Activated gamma-delta T cell (primary cell): ENCODE data around the gene WWOX.

Experiments used
- DNase-seq: peaks from one replicate; lab custom pipeline; 2025; lab: John Stamatoyannopoulos, UW

WWOX gene

GRCh38 chr16:79100447-79100846 lies 1001.0 kb downstream of the WWOX start:
- DNase-seq: no peak

- no peak for DNase-seq
These were observed 1002.0 kb downstream of the WWOX start for GRCh38 chr16:79101491-79101890.

- DNase-seq: no peak
These were observed 1005.1 kb downstream of the WWOX start for GRCh38 chr16:79104567-79104966.

- no peak for DNase-seq
These were observed 1007.8 kb downstream of the WWOX start for GRCh38 chr16:79107301-79107700.

- DNase-seq: no peak
These were observed 1010.3 kb downstream of the WWOX start for GRCh38 chr16:79109771-79110170.

GRCh38 chr16:79110242-79110641 lies 1010.8 kb downstream of the WWOX start:
- no peak for DNase-seq

- no peak for DNase-seq
These were observed 1011.5 kb downstream of the WWOX start for GRCh38 chr16:79110953-79111352.

GRCh38 chr16:79112462-79112861 lies 1013.0 kb downstream of the WWOX start:
- DNase-seq: no peak

- no peak for DNase-seq
These were observed 1014.4 kb downstream of the WWOX start for GRCh38 chr16:79113826-79114225.

- DNase-seq: no peak
These were observed 1015.3 kb downstream of the WWOX start for GRCh38 chr16:79114759-79115158.

- no peak for DNase-seq
These were observed 1022.5 kb downstream of the WWOX start for GRCh38 chr16:79121906-79122305.

GRCh38 chr16:79122343-79122742 lies 1022.9 kb downstream of the WWOX start:
- no peak for DNase-seq

- no peak for DNase-seq
These were observed 1024.7 kb downstream of the WWOX start for GRCh38 chr16:79124016-79124756.

- no peak for DNase-seq
These were observed 1028.3 kb downstream of the WWOX start for GRCh38 chr16:79127766-79128165.

- DNase-seq: no peak
These were observed 1029.3 kb downstream of the WWOX start for GRCh38 chr16:79128706-79129105.

GRCh38 chr16:79130616-79131015 lies 1031.2 kb downstream of the WWOX start:
- DNase-seq: no peak

- DNase-seq: no peak
These were observed 1032.0 kb downstream of the WWOX start for GRCh38 chr16:79131321-79132075.

- no peak for DNase-seq
These were observed 1033.2 kb downstream of the WWOX start for GRCh38 chr16:79132701-79133100.

GRCh38 chr16:79134300-79134699 lies 1034.8 kb downstream of the WWOX start:
- DNase-seq: no peak

- no peak for DNase-seq
These were observed 1037.5 kb downstream of the WWOX start for GRCh38 chr16:79136955-79137354.

GRCh38 chr16:79137426-79137939 lies 1038.0 kb downstream of the WWOX start:
- DNase-seq: no peak

- DNase-seq: no peak
These were observed 1040.3 kb downstream of the WWOX start for GRCh38 chr16:79139799-79140198.

- DNase-seq: no peak
These were observed 1043.6 kb downstream of the WWOX start for GRCh38 chr16:79143026-79143425.
